ENCODE results near the gene CTNNA2. TPM values are rescaled to one million over a fixed set of nuclear protein-coding genes. Genes with fewer than 3 reads are reported as not detected.
A peak's percentile ranks its signal among the peaks of the same experiment; 100 is the strongest.

CTNNA2 gene
- total RNA-seq, 2 donors from 2014 or later, result not detected

DNA sequence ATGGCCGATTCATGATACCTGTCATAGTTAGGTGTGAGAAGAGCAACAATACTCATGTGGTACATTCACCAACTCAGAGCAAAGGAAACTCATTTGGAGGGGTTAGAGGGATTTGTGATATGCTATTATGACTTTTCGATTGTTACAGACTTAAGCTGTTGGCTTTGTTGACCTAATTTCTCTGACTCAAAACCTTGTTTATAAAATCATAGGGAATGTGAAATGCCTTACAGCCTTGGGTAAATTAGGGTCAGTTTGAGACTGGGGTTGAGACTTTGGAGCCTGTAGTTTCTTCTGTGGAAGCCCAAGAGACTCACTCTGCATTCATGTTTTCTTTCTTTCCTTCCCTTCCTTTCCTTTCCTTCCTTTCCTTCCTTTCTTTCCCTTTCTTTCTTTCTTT, 529.8 kb downstream of the CTNNA2 start:
- intact Hi-C loops (cut with DNase I), result no loop called here
- DNase-seq (no peak), ATAC-seq (no peak)

- ATAC-seq (no peak), DNase-seq (no peak)
- intact Hi-C loops (cut with DNase I), result no loop called here
Measured at GRCh38 chr2:80048296-80048695, 535.4 kb downstream of the CTNNA2 start.

DNA sequence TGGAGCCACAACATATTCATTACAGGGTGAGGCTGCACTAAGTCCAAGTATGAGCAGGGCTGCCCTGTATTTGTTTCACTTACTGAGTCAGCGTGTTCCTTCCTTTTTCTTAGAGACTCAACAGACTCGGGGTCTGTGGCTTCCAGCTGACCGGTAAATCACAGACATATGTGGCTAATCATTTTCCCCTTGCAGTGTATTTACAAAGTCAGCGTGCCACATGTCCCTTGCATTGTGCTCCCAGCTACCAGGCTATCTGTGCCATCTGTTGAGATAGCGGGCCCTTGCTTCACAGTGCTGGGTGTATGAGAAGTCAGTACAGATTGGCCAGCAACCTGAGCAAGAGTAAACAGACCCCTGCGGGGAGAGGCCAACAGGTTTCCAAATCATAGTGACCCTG, 537.4 kb downstream of the CTNNA2 start:
- no peak for DNase-seq
- ATAC-seq, result no peak
- intact Hi-C loops (cut with DNase I), result no loop called here

GRCh38 chr2:80053522-80054345, 540.9 kb downstream of the CTNNA2 start:
- intact Hi-C loops (cut with DNase I), result no loop called here
- DNase-seq, result no peak
- no peak for ATAC-seq

- ATAC-seq, result peak in 1 of 2 donors; percentile 76
- intact Hi-C loops (cut with DNase I), result no loop called here
- DNase-seq, result no peak
Measured at GRCh38 chr2:80054346-80054675, 541.5 kb downstream of the CTNNA2 start.

DNA sequence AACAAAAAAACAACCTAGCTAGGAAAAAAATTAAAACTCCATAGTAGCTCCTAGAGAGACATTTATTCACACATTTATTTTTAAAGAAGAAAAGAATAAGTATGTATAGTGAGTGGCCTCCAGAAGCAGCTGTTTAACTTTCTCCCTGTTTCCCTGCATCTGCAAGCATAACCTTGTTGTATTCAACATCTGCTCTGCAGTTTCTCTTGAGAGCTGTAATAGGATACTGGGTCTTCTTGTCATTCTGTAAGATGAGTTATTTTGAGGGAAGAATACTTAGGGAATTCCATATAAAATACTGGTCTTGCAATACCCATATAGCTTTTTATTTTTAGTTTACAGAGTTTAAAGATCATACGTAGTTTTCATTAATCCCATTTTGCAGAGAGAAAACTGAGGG, 545.1 kb downstream of the CTNNA2 start:
- ATAC-seq, result no peak
- intact Hi-C loops (cut with DNase I), result no loop called here
- no peak for DNase-seq

GRCh38 chr2:80058562-80058961, 545.7 kb downstream of the CTNNA2 start:
- ATAC-seq, result no peak

DNA sequence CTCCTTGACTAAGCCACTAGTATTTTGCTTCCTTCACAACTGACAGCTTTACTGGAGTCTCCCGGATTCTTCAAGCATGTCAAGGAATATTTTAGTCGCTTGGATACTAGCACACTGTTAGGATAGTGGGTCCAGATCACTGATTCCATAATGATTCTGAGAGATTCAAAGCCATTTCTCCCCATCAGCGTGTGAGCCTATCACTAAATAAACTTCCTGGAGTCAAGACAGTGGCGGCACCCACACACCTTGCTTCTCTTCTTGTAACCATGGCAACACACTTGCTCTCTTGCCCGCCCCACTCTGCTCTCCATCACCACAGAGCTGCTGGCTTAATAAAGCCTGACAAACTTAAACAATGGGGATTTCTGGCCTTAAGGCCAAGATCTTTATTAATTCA, 546.6 kb downstream of the CTNNA2 start:
- intact Hi-C loops (cut with DNase I), result no loop called here
- DNase-seq (no peak), ATAC-seq (no peak)

More at GRCh38 chr2:80058562-80058961, 545.7 kb downstream of the CTNNA2 start:
- DNase-seq, result no peak
- intact Hi-C loops (cut with DNase I), result no loop called here

DNA sequence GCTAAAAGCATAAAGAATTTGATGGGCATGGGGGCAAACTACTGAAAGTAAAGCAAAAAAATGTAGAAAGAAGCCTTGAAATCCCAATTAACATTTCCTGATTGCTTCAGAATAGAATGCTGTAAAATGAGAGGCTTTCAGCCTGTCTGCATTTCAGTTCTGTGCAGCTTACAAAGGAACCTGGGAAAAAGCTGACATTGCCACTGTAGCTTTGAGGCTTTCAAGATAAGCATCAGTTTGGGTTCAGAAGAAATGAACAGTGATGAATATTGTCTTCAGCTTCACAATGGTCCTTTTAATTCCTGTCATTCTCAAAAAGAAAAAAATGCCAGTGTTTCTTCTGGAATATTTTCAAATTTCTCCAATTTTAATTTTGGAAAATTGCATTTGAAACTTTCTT, 549.0 kb downstream of the CTNNA2 start:
- no peak for ATAC-seq
- DNase-seq, result no peak
- intact Hi-C loops (cut with DNase I), result no loop called here

GRCh38 chr2:80062298-80062697, 549.4 kb downstream of the CTNNA2 start:
- DNase-seq (no peak), ATAC-seq (no peak)
- intact Hi-C loops (cut with DNase I), result no loop called here

DNA sequence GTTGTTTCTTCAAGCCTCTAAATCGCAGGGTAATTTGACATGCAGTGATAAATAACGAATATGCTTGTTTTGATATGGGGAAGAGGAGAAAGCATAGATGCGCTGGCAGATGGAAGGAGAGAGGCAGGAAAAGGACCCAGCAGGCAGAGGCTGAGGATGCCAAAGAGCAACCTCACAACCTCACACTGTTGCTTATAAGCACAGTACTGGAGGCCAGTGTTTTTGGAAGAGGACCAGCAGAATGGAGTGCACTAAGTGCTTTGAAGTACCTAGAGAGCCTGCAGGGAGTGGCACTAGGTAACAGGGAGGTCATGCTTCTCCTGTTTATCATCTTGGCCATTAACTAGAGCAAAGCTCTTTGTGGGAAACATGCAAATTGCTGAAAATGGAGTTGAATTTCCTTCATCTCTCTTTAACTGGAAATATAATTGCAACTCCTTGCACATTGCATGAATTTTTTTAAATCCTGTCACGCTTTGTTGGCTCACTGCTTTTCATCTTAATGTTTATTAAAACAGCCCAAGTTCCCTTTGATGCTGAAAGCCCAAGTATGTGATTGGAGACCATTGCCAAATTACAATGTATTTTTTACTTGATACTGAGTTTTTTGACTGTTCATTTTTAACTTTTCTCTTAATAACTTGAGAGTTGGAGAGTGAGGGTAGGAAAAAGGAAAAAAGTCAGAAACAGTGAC, 555.3 kb downstream of the CTNNA2 start:
- intact Hi-C loops (cut with DNase I), result no loop called here
- no peak for ATAC-seq

GRCh38 chr2:80070587-80070986, 557.7 kb downstream of the CTNNA2 start:
- intact Hi-C loops (cut with DNase I), result loop anchor here (5.0 to 10.0 kb wide), 3 partner anchors 254 to 432 kb away; no protein-coding TSS in a partner anchor
- ATAC-seq, result no peak
- DNase-seq, result no peak

More for the DNA sequence above, 555.3 kb downstream of the CTNNA2 start:
- DNase-seq, result no peak

DNA sequence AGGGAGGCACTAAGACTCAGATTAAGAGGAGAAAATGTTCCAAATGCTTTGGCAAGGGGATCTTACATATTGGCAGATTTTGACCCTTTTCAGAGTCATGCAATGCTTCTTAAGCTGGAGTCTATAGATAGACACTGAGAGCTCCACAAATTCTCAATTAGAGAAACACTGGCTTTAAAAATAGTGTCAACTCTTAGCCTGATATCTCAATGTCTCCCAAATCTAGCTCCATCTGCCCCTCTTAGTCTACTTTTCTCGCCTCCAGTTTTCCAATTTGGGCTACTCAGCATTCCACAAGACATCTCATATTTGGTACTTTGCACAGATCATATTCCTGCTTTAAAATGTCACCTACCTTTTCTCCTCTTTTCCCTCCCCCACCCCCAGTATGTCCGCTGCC, 559.1 kb downstream of the CTNNA2 start:
- ATAC-seq, result no peak
- no peak for DNase-seq
- intact Hi-C loops (cut with DNase I), result loop anchor here (5.0 to 10.0 kb wide), 3 partner anchors 253 to 430 kb away; no protein-coding TSS in a partner anchor

- DNase-seq (no peak), ATAC-seq (peak in 1 of 2 donors; percentile 54)
- intact Hi-C loops (cut with DNase I), result loop anchor here (5.0 to 10.0 kb wide), 3 partner anchors 252 to 429 kb away; no protein-coding TSS in a partner anchor
Measured at GRCh38 chr2:80073134-80073561, 560.3 kb downstream of the CTNNA2 start.

- no peak for ATAC-seq
Measured at GRCh38 chr2:80074321-80075070, 561.6 kb downstream of the CTNNA2 start.

GRCh38 chr2:80075719-80076118, 562.9 kb downstream of the CTNNA2 start:
- ATAC-seq (no peak), DNase-seq (no peak)
- intact Hi-C loops (cut with DNase I), result loop anchor here in 1 of 2 donors (10.0 kb wide), 1 partner anchor 249 kb away; no protein-coding TSS in a partner anchor

More at GRCh38 chr2:80074321-80075070, 561.6 kb downstream of the CTNNA2 start:
- intact Hi-C loops (cut with DNase I), result loop anchor here (5.0 to 10.0 kb wide), 3 partner anchors 250 to 428 kb away; no protein-coding TSS in a partner anchor
- no peak for DNase-seq

- DNase-seq (no peak), ATAC-seq (no peak)
- intact Hi-C loops (cut with DNase I), result loop anchor here in 1 of 2 donors (10.0 kb wide), 1 partner anchor 246 kb away; no protein-coding TSS in a partner anchor
Measured at GRCh38 chr2:80078290-80079036, 565.6 kb downstream of the CTNNA2 start.

GRCh38 chr2:80080957-80081356, 568.1 kb downstream of the CTNNA2 start:
- DNase-seq (no peak), ATAC-seq (no peak)
- intact Hi-C loops (cut with DNase I), result no loop called here

- no peak for ATAC-seq
- no peak for DNase-seq
- intact Hi-C loops (cut with DNase I), result no loop called here
Measured at GRCh38 chr2:80086831-80087230, 574.0 kb downstream of the CTNNA2 start.

Measured in left cardiac atrium (tissue), 4 donors.